B cell (primary cell): Measurements from ENCODE around the gene EHD2.

ENCODE experiments used
- EZH2 ChIP-seq: IDR thresholded peaks from 2 replicates; pipeline ENCODE4 v1.6.1; 2012; ENCODE audit warnings: borderline replicate concordance, low read depth, mild to moderate bottlenecking, moderate library complexity, low read length; ENCODE audit not compliant: insufficient read depth, poor library complexity, severe bottlenecking
- TF ChIP-seq, protein P1 (sequence below): fragments of 200-600 bp; IDR thresholded peaks from one replicate; pipeline ENCODE4 v1.8.0; 2022; ENCODE audit warnings: antibody characterized with exemption, mild to moderate bottlenecking

- TF ChIP-seq, protein P1, sequence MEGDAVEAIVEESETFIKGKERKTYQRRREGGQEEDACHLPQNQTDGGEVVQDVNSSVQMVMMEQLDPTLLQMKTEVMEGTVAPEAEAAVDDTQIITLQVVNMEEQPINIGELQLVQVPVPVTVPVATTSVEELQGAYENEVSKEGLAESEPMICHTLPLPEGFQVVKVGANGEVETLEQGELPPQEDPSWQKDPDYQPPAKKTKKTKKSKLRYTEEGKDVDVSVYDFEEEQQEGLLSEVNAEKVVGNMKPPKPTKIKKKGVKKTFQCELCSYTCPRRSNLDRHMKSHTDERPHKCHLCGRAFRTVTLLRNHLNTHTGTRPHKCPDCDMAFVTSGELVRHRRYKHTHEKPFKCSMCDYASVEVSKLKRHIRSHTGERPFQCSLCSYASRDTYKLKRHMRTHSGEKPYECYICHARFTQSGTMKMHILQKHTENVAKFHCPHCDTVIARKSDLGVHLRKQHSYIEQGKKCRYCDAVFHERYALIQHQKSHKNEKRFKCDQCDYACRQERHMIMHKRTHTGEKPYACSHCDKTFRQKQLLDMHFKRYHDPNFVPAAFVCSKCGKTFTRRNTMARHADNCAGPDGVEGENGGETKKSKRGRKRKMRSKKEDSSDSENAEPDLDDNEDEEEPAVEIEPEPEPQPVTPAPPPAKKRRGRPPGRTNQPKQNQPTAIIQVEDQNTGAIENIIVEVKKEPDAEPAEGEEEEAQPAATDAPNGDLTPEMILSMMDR, result no peak
- TF ChIP-seq EZH2, result no peak
These were observed 31.3 kb upstream of the EHD2 start for GRCh38 chr19:47681936-47682335.
